ENCODE measurements around the gene FOXA3.
"Not testable (repeated sequence)": the region's sequence is repeated elsewhere in the genome, so short reads cannot be mapped to it uniquely, and the experiment has no call there.

The FOXA3 gene

GRCh38 chr19:45886427-45887199 is 22.5 kb downstream of the FOXA3 start:
- peak; percentile 91 for FAIRE-seq

GRCh38 chr19:45887200-45887710 is 23.1 kb downstream of the FOXA3 start:
- DNase-seq (ENCODE audit: insufficient read length, low spot score) (no peak), FAIRE-seq (no peak)

More at GRCh38 chr19:45886427-45887199, 22.5 kb downstream of the FOXA3 start:
- DNase-seq (ENCODE audit: insufficient read length, low spot score), result peak; percentile 90

DNA sequence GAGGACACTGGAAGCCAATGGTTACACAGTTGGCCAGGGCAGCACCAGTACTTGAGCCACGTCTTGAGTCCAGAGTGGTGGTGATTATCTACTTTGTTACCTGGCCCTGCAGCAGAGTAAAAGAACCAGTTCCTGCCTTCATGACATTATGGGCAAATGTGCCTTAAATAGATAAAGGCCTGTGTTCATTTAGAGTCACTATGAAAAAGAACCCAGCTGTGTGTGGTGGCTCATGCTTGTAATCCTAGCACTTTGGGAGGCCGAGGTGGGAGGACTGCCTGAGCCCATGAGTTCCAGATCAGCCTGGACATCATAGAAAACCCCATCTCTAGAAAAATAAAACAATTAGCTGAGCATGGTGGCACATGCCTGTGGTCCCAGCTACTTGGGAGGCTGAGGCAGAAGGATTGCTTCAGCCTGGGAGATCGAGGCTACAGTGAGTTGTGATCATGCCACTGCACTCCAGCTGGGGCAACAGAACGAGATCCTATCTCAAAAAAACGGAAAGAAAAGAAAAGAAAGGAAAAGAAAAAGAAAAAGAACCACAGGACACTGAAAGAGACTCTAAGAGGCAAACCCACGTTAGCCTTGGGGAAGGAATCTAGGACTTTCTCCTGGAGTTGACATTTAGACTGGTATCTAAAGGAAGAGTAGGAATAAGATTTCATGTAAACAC is 25.2 kb downstream of the FOXA3 start:
- no peak for FAIRE-seq
- no peak for DNase-seq (ENCODE audit: insufficient read length, low spot score)

DNA sequence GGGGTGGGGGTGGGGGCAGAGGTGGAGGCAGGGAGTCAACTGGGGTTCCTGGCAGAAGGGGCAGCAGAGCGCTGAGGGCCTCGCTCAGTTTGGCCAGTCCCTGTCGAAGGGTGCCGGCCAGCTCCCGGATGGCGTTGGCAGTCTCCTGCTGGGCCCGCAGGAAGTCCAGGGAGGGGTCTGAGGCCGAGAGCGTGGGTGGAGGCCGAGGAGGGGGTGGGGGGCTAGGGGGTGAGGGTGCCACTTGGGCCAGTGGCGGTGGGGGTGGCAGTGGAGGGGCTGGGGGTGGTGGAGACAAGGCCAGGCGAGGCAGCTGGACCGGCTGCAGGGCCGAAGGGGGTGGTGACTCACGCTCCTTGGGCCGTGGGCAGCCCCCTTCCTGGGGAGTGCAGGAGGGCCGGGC is 26.8 kb downstream of the FOXA3 start:
- FAIRE-seq (no peak), DNase-seq (ENCODE audit: insufficient read length, low spot score) (no peak)

DNA sequence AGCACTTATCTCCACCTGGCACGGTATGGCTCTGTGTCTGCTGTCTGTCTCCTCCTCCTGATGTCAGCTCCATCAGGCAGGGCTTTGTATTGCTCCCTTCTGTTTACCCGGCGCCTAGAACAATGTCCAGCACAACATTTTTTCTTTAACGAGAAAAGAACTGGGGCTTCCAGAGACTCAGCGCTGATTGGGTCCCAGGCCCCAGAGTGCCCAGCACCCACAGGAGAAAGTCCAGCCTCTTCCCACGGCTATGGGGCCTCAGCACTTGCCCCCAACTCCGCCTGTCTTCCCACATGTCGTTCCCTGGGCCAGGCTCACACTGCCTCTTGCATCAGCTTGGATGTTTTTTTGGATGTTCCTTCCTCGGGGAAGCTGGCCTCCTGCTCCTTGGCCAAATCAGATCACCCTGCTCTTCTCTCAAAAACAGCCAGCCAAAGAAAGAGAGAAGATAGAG is 31.4 kb downstream of the FOXA3 start:
- FAIRE-seq (no peak), DNase-seq (ENCODE audit: insufficient read length, low spot score) (no peak)

DNA sequence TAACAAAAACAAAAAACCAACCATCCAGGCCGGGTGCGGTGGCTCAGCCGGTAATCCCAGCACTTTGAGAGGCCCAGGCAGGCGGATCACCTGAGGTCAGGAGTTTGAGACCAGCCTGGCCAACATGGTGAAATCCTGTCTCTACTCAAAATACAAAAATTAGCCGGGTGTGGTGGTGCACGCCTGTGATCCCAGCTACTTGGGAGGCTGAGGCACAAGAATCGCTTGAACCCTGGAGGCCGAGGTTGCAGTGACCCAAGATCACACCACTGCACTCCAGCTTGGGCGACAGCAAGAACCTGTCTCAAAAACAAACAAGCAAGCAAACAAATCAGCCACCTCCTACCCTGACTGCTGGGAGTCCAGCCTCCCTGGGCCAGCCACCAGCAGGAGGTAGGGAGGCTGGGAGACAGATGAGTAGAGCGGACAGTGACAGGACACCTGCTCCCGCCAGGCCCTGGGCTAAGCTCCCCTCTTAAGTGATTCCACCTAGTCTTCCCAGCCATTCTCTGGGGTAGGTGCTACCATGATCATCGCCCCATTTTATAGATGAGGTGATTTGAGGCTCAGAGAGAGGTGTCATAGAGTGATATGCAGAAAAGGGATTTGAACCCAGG is 32.0 kb downstream of the FOXA3 start:
- not testable (repeated sequence) for FAIRE-seq; DNase-seq (ENCODE audit: insufficient read length, low spot score)

DNA sequence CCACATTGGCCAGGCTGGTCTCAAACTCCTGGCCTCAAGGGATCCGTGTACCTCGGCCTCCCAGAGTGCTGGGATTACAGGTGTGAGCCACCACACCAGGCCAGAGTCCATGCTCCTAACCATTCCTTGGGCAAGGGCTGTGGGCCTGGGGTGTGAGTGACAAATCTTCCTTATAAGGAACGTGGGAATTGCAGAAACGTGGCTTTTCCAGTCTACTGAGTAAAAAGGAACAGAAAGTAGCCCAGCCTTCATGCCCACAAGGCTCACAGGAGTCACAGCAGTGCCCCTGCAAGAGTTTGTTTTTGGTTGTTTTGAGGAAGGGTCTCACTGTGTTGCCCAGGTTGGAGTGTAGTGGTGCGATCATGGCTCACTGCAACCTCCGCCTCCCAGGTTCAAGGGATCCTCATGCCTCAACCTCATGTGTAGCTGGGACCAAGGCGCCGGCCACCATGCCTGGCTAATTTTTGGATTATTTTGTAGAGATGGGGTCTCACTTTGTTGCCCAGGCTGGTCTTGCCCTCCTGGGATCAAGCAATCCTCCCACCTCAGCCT is 33.2 kb downstream of the FOXA3 start:
- DNase-seq (ENCODE audit: insufficient read length, low spot score), result no peak
- no peak for FAIRE-seq

GRCh38 chr19:45899253-45899652 is 35.1 kb downstream of the FOXA3 start:
- DNase-seq (ENCODE audit: insufficient read length, low spot score) (no peak), FAIRE-seq (no peak)

DNA sequence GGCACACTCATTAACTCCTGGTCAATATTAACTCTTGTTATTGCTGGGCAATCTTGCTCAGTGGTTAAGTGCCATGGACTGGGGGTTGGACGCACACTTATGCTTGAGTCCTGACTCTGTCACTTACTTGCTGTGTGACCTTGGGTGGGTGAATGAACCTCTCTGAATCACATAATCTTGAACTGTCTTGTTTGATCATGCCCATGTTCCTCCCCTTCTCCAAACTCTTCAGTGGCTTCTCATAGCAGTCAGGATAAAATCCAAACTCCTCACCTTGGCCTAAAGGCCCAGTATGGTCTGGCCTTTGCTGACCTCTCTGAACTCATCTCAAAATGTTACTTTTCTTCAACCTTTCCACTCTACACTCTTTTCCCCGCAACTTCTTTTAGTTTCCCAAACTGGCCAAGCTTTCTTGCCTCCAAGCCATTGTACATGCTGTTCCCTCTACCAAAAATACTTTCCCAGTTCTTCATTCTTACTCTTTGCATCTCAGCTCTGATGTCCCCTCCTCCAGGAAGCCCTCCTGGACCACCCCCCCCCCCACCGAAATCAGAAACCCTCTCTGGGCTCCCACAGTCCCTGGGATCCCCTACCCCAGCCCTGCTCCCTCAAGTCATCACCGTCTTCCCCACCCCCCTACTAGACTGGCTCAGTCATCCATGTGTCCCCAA is 35.9 kb downstream of the FOXA3 start:
- no peak for DNase-seq (ENCODE audit: insufficient read length, low spot score)
- no peak for FAIRE-seq

DNA sequence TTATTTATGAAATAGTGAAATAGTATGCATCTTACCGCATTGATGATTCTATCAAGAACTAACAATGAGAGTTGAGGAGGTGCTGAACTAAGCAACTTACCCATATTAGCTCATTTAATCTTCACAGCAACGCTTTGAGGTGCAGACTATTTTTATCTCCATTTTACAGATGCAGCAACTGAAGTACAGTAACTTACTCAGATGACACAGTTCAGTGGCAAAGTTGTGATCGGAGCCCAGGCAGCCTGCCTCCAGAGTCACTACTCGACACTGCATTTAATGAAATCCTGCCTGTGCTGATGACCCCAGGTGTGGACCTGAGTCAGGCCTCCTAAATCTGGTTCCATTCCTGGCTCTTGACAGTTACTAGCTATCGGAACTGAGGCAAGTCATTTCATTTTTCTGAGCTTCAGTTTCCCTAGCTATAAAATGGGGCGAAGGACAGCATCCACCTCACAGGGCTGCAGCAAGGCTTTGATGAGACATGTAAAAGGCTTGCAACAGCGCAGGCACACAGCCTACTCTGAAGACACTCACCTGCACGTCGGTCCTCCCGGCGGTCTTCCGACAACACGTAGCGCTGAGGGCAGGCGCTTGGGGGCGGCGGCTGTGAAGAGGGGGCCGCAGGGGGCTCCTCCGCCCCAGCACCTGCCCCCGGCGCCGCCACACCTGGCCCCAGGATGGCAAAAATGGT is 36.8 kb downstream of the FOXA3 start:
- DNase-seq (ENCODE audit: insufficient read length, low spot score), result no peak
- no peak for FAIRE-seq

- FAIRE-seq (no peak), DNase-seq (ENCODE audit: insufficient read length, low spot score) (no peak)
These were observed 37.3 kb downstream of the FOXA3 start for GRCh38 chr19:45901432-45901911.

DNA sequence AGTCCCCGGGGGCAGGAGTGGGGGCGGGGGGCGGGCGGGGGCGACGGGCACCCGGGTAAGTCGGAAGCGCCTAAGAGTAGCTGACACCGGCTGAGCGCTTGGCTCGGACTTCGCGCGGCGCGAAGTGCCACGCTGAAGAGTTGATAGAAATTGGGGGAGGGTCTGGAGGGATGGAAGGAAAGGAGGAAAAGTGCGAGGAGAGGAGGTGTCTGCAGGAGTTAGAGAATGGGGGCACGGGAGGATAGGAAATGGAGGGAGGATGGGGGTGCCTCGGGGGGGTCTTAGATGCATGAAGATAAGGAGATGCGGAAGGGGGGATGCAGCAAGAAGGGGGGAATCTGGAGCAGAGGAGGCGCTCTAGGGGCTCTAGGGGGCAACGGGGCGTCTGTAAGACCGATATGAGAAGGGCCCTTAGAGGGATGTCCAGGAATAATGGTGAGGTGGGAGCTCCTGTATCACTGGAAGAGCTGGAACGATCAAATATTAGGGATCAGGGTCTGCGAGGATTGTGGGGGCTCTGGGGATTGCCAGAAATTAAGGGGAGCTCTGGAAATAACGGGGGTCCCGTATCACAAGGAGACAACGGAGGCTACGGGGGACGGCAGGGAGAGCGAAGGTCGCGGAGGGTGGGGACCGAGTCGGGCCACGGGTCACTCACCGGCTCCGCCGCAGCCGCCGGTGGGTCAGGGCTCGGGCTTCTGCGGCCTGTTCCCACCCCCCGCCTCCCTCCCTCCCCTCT is 38.0 kb downstream of the FOXA3 start, which contains the start of gene MYPOP:
Gene MYPOP (minus strand): TSS at position 702 of the 739 bp plus-strand sequence. CDS start 840 bp downstream, outside the sequence.
- no peak for FAIRE-seq
- DNase-seq (ENCODE audit: insufficient read length, low spot score), result no peak

DNA sequence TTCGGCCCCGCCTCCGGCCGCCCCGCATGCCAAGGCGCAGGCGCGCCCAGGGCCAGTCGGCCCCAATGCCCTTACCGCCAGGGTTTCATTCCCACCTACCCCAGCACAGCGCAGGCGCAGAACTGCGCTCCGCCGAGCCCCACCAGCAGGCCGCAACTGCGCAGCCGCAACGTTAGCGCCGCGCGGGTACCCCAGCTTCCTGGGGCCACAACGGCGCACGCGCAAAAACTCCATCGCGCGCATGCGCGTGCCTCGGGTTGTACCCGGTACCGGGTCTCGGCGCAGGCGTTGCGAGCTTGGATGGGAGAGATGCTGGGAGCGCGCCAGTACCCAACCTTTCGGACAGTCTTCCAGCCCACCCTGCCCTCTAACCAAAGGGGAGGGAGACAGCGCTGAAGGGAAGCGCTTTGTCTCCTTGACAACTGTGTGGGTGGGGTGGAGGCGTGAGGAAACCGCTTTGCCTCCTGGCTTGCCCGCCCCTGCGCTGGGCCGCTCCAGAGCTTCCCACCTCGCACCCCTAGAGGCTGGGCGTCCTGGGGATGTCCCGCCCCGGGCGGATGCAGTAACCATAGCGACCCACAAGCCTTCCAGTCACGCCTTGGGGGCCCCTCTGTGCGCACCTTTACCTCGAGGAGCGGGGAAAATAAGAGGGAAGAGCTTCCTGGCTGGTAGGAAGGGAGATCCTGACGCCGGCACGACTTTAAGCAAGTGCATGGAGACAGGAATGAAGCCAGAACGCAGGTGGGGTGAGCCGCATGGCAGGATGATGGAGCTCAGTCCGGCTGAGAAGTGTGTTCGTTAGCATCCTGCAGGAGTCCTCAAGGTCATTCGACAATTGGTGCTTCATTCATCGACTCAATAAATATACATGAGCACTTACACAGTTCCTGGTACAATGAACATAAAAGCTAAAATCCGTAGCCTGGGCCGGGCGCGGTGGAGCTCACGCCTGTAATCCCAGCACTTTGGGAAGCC is 38.8 kb downstream of the FOXA3 start:
- DNase-seq (ENCODE audit: insufficient read length, low spot score) (peak; percentile 100), FAIRE-seq (peak; percentile 99)

- no peak for DNase-seq (ENCODE audit: insufficient read length, low spot score)
- no peak for FAIRE-seq
These were observed 40.9 kb downstream of the FOXA3 start for GRCh38 chr19:45905011-45905410.

DNA sequence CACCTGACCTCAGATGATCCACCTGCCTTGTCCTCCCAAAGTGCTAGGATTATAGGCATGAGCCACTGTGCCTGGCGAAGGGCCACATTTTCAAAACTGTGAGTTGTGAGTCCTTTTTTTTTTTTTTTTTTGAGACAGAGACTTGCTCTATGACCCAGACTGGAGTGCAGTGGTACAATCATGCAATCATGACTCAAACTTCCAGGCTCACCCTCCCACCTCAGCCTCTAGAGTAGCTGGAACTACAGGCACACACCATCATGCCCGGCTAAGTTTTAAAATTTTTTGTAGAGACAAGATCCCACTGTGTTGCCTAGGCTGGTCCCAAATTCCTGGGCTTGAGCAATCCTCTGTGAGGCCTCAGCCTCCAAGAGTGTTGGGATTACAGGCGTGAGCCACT is 42.1 kb downstream of the FOXA3 start:
- DNase-seq (ENCODE audit: insufficient read length, low spot score) (no peak), FAIRE-seq (no peak)

DNA sequence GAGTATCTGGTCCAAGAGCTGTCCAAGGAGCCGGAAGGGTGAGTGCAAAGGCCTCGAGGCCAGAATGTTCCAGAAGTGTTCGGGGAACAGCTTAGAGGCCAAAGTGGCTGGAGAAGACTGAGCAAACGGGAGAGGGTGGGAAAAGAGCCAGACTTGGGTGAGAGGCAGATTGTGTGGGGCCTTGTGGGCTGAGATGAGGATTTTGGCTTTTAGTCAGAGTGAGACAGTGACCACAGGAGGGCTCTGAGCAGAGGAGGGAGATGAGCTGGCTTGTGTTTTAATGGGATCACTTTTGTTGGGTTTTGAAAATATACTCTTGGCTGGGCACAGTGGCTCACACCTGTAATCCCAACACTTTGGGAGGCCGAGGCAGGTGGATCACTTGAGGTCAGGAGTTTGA is 44.8 kb downstream of the FOXA3 start:
- FAIRE-seq, result no peak
- DNase-seq (ENCODE audit: insufficient read length, low spot score), result no peak

GRCh38 chr19:45911291-45911690 is 47.2 kb downstream of the FOXA3 start:
- FAIRE-seq (no peak), DNase-seq (ENCODE audit: insufficient read length, low spot score) (no peak)

Measured in HTR-8/SVneo (cell line).